ENCODE measurements around the gene NLRP1. TPM values are rescaled to one million over a fixed set of nuclear protein-coding genes. Genes with fewer than 3 reads are reported as not detected.
A peak's percentile ranks its signal among the peaks of the same experiment; 100 is the strongest.

Gene NLRP1
- total and polyA plus RNA-seq, 2 of the 13 experiments (the other 11 are each of a cell fraction or from before 2014, with no cell fraction given): 3.4 to 3.7 TPM

DNA sequence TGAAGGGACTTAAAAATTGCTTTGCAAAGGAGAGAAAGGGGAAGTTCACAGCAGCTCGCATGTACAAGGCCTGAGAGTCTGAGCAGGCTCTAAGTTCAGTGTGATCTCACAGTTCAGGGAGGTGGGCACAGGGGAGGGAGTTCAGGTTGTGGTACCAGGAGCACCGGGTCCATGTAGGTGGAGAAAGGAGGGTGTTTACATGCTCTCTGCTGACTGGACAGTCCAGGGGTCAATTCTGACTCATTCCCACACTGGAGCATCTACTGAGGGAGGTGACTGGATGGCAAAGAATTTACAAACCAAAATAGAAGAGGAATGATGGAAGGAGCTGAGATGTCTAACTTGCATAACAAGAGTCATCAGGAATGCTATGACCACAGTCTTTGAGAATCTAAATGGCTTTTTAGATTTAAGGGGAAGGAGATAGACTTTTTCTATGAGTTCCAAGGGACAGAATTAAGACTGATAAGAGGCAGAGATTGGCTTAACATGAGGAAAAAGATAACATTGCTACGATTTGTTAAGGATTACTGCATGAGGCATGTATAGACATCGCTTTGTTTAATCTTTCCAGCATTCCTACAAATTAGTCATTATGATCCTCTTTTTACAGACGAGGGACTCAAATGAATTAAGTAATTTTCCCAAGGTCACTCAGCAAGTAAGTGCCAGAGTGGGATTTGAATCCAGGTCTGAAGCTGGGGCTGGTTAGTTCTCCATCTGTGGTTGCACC lies 68.1 kb downstream of the NLRP1 start (continued):
- TF ChIP-seq, protein P1, sequence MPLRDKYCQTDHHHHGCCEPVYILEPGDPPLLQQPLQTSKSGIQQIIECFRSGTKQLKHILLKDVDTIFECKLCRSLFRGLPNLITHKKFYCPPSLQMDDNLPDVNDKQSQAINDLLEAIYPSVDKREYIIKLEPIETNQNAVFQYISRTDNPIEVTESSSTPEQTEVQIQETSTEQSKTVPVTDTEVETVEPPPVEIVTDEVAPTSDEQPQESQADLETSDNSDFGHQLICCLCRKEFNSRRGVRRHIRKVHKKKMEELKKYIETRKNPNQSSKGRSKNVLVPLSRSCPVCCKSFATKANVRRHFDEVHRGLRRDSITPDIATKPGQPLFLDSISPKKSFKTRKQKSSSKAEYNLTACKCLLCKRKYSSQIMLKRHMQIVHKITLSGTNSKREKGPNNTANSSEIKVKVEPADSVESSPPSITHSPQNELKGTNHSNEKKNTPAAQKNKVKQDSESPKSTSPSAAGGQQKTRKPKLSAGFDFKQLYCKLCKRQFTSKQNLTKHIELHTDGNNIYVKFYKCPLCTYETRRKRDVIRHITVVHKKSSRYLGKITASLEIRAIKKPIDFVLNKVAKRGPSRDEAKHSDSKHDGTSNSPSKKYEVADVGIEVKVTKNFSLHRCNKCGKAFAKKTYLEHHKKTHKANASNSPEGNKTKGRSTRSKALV (CRISPR knock-in tag; IDR thresholded peaks at IDR 0.05): no peak
- TF ChIP-seq, protein P2, sequence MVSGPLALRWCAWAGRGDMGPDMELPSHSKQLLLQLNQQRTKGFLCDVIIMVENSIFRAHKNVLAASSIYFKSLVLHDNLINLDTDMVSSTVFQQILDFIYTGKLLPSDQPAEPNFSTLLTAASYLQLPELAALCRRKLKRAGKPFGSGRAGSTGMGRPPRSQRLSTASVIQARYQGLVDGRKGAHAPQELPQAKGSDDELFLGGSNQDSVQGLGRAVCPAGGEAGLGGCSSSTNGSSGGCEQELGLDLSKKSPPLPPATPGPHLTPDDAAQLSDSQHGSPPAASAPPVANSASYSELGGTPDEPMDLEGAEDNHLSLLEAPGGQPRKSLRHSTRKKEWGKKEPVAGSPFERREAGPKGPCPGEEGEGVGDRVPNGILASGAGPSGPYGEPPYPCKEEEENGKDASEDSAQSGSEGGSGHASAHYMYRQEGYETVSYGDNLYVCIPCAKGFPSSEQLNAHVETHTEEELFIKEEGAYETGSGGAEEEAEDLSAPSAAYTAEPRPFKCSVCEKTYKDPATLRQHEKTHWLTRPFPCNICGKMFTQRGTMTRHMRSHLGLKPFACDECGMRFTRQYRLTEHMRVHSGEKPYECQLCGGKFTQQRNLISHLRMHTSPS (CRISPR knock-in tag; IDR thresholded peaks at IDR 0.05; ENCODE audit: low read depth): peak; percentile 77; the same call in 1 of the 2 replicates
- TF ChIP-seq HMG20A (CRISPR knock-in tag; IDR thresholded peaks at IDR 0.05; ENCODE audit: borderline replicate concordance) (no peak; the same call in 1 of the 2 replicates), FIP1L1 (IDR thresholded peaks at IDR 0.05; ENCODE audit: borderline replicate concordance, insufficient read depth, low read depth, low read length) (no peak), ZNF232 (CRISPR knock-in tag; IDR thresholded peaks at IDR 0.05; ENCODE audit: borderline replicate concordance) (no peak), SOX5 (CRISPR knock-in tag; IDR thresholded peaks at IDR 0.05; ENCODE audit: borderline replicate concordance) (peak; percentile 75), ZNF230 (CRISPR knock-in tag; IDR thresholded peaks at IDR 0.05) (no peak), ZNF788 (CRISPR knock-in tag; IDR thresholded peaks at IDR 0.05; ENCODE audit: borderline replicate concordance) (no peak; the same call in 1 of the 2 replicates), POLR2A (IDR thresholded peaks at IDR 0.05; ENCODE audit: insufficient read depth in 1 of 2, low read depth in 2 of 2, low read length in 2 of 2) (peak in 1 of 2 experiments; percentile 54; a peak in 2 of 4 replicates), NCOA1 (CRISPR knock-in tag; IDR thresholded peaks at IDR 0.05) (no peak), RXRA (CRISPR knock-in tag; IDR thresholded peaks at IDR 0.05) (peak; percentile 53; the same call in 1 of the 2 replicates), ZNF766 (CRISPR knock-in tag; IDR thresholded peaks at IDR 0.05; ENCODE audit: borderline replicate concordance) (no peak)
- TF ChIP-seq, protein P3, sequence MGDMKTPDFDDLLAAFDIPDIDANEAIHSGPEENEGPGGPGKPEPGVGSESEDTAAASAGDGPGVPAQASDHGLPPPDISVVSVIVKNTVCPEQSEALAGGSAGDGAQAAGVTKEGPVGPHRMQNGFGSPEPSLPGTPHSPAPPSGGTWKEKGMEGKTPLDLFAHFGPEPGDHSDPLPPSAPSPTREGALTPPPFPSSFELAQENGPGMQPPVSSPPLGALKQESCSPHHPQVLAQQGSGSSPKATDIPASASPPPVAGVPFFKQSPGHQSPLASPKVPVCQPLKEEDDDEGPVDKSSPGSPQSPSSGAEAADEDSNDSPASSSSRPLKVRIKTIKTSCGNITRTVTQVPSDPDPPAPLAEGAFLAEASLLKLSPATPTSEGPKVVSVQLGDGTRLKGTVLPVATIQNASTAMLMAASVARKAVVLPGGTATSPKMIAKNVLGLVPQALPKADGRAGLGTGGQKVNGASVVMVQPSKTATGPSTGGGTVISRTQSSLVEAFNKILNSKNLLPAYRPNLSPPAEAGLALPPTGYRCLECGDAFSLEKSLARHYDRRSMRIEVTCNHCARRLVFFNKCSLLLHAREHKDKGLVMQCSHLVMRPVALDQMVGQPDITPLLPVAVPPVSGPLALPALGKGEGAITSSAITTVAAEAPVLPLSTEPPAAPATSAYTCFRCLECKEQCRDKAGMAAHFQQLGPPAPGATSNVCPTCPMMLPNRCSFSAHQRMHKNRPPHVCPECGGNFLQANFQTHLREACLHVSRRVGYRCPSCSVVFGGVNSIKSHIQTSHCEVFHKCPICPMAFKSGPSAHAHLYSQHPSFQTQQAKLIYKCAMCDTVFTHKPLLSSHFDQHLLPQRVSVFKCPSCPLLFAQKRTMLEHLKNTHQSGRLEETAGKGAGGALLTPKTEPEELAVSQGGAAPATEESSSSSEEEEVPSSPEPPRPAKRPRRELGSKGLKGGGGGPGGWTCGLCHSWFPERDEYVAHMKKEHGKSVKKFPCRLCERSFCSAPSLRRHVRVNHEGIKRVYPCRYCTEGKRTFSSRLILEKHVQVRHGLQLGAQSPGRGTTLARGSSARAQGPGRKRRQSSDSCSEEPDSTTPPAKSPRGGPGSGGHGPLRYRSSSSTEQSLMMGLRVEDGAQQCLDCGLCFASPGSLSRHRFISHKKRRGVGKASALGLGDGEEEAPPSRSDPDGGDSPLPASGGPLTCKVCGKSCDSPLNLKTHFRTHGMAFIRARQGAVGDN (CRISPR knock-in tag; IDR thresholded peaks at IDR 0.05): no peak
- TF ChIP-seq, protein P4, sequence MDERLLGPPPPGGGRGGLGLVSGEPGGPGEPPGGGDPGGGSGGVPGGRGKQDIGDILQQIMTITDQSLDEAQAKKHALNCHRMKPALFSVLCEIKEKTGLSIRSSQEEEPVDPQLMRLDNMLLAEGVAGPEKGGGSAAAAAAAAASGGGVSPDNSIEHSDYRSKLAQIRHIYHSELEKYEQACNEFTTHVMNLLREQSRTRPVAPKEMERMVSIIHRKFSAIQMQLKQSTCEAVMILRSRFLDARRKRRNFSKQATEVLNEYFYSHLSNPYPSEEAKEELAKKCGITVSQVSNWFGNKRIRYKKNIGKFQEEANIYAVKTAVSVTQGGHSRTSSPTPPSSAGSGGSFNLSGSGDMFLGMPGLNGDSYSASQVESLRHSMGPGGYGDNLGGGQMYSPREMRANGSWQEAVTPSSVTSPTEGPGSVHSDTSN (CRISPR knock-in tag; IDR thresholded peaks at IDR 0.05): peak; percentile 63
- TF ChIP-seq, protein P5, sequence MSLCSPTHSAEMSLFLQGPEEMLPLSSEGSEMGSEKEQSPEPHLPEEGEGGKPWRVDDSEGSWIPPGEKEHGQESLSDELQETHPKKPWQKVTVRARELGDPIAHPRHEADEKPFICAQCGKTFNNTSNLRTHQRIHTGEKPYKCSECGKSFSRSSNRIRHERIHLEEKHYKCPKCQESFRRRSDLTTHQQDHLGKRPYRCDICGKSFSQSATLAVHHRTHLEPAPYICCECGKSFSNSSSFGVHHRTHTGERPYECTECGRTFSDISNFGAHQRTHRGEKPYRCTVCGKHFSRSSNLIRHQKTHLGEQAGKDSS (CRISPR knock-in tag; IDR thresholded peaks at IDR 0.05; ENCODE audit: borderline replicate concordance, low read depth): no peak
- TF ChIP-seq, protein P6, sequence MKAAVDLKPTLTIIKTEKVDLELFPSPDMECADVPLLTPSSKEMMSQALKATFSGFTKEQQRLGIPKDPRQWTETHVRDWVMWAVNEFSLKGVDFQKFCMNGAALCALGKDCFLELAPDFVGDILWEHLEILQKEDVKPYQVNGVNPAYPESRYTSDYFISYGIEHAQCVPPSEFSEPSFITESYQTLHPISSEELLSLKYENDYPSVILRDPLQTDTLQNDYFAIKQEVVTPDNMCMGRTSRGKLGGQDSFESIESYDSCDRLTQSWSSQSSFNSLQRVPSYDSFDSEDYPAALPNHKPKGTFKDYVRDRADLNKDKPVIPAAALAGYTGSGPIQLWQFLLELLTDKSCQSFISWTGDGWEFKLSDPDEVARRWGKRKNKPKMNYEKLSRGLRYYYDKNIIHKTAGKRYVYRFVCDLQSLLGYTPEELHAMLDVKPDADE (CRISPR knock-in tag; IDR thresholded peaks at IDR 0.05): no peak

Data from HepG2 (cell line).